GM12865 (cell line): ENCODE data around the gene KCNN4.
"Not testable (repeated sequence)": the region's sequence is repeated elsewhere in the genome, so short reads cannot be mapped to it uniquely, and the experiment has no call there.

Experiments
- DNase-seq: peaks from one replicate; pipeline ENCODE4 v3.0.0; 2010; ENCODE audit warnings: low read depth
- H3K4me3 ChIP-seq: 2 replicates; pipeline ENCODE4 v1.5.1; 2011; ENCODE audit warnings: mild to moderate bottlenecking, low read depth, low read length, control low read depth
- TF ChIP-seq, protein P1 (sequence below): IDR thresholded peaks from 2 replicates; pipeline ENCODE4 v1.5.1; 2011; ENCODE audit warnings: low read length, control low read depth, low read depth, inconsistent platforms; ENCODE audit not compliant: insufficient read depth; ENCODE audit errors: missing control alignments

The KCNN4 gene

DNA sequence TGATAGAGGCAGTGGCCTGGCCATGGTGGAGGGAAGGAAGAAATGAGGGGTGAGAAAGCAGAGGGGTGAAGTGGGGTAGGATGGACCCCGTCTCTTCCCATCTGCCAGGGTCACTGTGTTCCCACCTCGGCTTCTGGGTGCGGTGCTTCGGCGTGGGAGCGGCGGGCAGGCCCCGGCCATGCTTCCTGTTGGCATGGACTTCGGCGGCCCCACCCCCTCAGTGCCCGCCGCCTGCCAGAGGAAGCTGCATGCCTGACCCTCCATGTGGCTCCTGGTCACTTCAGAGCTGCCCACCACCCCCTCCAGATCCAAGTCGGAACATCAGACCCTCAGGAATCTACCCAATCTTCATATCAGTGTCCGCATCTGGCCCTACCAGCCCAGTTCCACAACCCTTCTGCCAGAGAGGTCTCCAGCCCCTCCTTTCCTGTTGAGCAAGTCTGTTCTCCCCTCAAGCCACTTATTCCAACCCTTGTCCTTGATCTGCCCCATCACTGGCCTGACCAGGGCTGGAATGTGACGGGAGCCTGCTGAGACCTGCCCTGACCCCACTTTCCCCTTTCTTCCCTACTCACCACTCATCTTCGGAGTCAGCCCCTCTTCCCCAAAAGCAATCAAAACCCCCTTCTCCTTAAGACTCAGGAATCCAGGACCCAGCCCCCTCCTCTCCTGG, 1.5 kb downstream of the KCNN4 start:
- no peak for DNase-seq
- H3K4me3 ChIP-seq = peak overlapping the region; percentile 53
- TF ChIP-seq, protein P1, sequence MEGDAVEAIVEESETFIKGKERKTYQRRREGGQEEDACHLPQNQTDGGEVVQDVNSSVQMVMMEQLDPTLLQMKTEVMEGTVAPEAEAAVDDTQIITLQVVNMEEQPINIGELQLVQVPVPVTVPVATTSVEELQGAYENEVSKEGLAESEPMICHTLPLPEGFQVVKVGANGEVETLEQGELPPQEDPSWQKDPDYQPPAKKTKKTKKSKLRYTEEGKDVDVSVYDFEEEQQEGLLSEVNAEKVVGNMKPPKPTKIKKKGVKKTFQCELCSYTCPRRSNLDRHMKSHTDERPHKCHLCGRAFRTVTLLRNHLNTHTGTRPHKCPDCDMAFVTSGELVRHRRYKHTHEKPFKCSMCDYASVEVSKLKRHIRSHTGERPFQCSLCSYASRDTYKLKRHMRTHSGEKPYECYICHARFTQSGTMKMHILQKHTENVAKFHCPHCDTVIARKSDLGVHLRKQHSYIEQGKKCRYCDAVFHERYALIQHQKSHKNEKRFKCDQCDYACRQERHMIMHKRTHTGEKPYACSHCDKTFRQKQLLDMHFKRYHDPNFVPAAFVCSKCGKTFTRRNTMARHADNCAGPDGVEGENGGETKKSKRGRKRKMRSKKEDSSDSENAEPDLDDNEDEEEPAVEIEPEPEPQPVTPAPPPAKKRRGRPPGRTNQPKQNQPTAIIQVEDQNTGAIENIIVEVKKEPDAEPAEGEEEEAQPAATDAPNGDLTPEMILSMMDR = no peak

DNA sequence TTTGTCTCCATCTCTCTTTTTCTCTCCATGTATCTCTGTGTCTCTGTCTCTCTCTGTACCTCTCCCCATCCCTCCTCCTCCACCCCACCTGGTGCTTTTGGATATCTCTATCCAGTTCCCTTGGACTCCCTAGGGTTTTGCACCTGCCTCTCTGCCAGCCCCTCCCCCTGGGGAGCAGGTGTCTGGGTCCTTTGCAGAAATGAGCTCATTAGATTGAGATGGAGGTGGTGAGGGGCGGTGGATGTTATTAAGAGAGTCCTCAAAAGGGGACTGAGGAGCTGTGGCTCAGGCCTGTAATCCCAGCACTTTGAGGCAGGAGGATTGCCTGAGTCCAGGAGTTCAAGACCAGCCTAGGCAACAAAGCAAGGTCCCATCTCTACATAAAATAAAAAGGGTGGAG, 2.1 kb downstream of the KCNN4 start:
- TF ChIP-seq, protein P1 = no peak
- H3K4me3 ChIP-seq = peak overlapping the region; percentile 53
- DNase-seq = no peak

DNA sequence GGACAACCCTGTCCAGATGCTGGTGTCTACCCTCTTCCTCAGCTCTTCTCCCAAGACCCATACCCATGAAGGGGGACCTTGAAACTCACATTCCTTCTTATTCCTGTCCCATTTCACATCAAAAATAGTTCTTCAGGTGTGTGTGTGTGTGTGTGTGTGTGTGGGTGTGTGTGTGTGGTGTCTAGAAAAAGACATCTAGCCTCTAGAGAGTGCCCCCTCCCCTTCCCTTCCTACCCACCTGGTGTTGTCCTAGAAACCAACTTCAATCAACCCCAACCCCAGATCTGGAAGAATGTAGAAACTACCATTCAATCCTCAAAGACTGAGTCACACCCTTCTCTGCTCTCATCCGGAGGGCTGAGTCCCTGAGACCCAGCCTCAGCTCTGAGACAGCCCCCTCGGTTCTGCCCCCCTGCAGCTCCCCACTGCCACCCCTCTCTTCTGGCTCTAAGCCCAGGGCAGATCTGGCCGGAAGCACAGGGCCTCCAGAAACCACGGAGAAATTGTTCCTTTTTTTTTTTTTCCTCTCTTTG, 3.5 kb downstream of the KCNN4 start:
- TF ChIP-seq, protein P1 = no peak
- H3K4me3 ChIP-seq = peak overlapping the region; percentile 47
- DNase-seq = peak; percentile 74

DNA sequence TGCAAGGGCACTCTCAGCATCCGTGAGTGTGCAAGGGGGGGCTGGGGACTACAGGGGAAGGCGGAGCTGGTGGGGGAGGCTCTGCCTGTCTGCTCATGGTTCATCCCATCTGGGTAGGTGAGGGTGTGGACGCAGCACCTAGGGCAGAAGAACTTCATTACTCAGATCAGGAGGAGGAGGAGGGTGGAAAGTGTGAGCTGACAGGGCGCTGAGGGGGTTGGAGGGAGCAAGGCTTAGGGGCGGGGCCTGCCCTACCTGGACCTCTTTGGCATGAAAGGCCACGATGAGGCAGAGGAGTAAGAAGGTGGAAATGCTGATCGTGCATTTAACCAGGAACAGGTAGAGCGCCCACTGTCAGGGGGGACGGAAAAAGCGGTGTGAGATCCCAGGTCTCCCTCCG, 4.5 kb downstream of the KCNN4 start:
- TF ChIP-seq, protein P1 = no peak
- no peak overlapping the region for H3K4me3 ChIP-seq
- peak; percentile 51 for DNase-seq

DNA sequence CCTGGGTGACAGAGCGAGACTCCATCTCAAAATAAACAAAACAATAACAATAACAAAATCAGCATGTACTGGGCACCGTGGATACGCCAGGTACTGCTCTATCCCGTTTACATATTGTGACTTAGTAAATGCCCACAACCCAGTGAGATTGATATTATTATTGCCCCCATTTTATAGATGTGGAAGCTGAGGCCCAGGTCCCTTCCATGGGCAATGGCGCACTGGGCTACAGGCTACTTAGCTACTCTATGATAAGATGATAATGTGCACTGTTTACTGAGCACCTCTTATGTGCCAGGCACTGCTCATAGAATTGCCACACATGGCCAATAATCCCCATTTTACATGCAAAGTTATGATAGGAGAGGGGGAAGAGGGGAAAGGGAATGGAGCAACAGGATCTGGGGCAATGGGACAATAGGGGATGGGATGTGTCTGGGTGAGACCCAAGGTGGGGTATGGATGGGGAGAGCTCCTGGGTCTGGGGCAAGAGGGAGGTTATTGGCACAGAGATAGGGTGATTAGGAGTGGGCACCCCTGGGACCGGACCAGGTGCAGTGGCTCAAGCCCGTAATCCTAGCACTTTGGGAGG, 5.4 kb downstream of the KCNN4 start:
- DNase-seq = no peak
- TF ChIP-seq, protein P1 = no peak
- H3K4me3 ChIP-seq = no peak overlapping the region

DNA sequence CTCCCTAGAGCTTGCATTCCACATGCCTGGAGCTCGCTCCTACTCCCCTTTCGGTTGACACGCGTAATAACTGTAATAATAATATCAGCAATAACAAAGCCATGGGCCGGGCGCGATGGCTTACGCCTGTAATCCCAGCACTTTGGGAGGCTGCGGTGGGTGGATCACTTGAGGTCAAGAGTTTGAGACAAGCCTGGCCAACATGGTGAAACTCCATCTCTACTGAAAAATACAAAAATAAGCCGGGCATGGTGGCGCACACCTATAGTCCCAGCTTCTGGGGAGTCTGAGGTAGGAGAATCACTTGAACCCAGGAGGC, 5.9 kb downstream of the KCNN4 start:
- not testable (repeated sequence) for DNase-seq, H3K4me3 ChIP-seq

DNA sequence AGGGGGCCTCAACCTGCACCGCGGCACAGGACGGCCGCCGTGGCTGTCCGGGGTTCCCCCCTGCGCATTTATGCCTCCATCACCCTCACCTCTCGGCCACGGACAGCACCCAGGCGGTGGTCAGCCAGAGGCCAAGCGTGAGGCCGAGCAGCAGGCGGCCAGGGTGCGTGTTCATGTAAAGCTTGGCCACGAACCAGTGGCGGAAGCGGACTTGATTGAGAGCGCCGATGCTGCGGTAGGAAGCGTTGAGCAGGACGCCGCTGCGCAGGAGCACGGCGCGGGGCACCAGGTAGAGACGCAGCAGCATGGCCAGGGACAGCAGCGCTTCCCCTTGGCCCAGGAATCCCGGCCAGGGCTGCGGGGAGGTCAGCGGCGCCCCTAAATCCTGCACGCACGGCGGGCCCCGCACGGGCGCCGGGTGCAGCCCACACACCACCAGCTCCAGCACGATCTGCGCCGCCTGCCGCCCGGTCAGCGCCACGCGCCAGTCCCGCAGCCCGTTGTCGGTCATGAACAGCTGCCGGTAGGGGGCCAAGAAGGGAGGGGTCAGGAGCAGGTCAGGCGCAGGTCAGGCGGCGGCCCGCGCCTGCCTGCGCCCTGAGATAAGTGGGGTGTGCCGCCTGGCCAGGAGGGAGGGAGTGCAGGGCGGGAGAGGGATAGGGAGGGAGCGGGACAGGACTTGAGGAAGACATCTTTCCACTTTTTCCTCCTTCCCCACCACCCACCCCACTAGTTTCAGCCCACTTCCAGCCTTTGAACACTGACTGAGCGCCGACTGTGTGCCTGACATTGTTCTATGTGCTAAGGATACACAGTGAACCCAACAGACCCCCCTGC, 6.5 kb downstream of the KCNN4 start:
- TF ChIP-seq, protein P1 = no peak
- DNase-seq = no peak
- H3K4me3 ChIP-seq = no peak overlapping the region
